T-helper 2 cell treated with Interferon-gamma antibody and Interleukin-4, amounts not matched to agents 5 μg/mL and 100 μg/mL, for 36 hours (primary cell): ENCODE measurements around the gene LYL1.
A peak's percentile ranks its signal among the peaks of the same experiment; 100 is the strongest.

Experiments
- DNase-seq: peaks from one replicate; pipeline ENCODE4 v3.0.0; 2021; ENCODE audit warnings: low spot score
- H3K27ac Mint-ChIP-seq: one replicate; pipeline ENCODE4 v1.8.0; 2021; ENCODE audit warnings: mild to moderate bottlenecking, mixed read lengths
- H3K27me3 Mint-ChIP-seq: one replicate; pipeline ENCODE4 v1.8.0; 2021; ENCODE audit warnings: low read depth, mixed read lengths
- H3K36me3 Mint-ChIP-seq: one replicate; pipeline ENCODE4 v1.8.0; 2021; ENCODE audit warnings: low read depth, mixed read lengths
- H3K4me1 Mint-ChIP-seq: one replicate; pipeline ENCODE4 v1.8.0; 2021; ENCODE audit warnings: low read depth, mixed read lengths
- H3K4me3 Mint-ChIP-seq: one replicate; pipeline ENCODE4 v1.8.0; 2022; ENCODE audit warnings: mild to moderate bottlenecking, moderate library complexity, mixed read lengths
- H3K9me3 Mint-ChIP-seq: one replicate; pipeline ENCODE4 v1.8.0; 2021; ENCODE audit warnings: mixed read lengths

LYL1 gene

GRCh38 chr19:13095934-13096927, 6.4 kb downstream of the LYL1 start:
- Mint-ChIP-seq H3K4me3 (peak overlapping the region; percentile 72), H3K4me1 (peaks cover 37% of the 10 kb centered on the region), H3K27ac (peak overlapping the region; percentile 71), H3K27me3 (peaks cover 26% of the 10 kb centered on the region), H3K36me3 (peaks cover 9% of the 10 kb centered on the region), H3K9me3 (no peaks in the 10 kb centered on the region)
- DNase-seq = no peak

- Mint-ChIP-seq H3K9me3 (no peaks in the 10 kb centered on the region), H3K4me3 (peak overlapping the region; percentile 72), H3K27me3 (peaks cover 26% of the 10 kb centered on the region), H3K4me1 (peaks cover 34% of the 10 kb centered on the region), H3K36me3 (peaks cover 9% of the 10 kb centered on the region), H3K27ac (no peak overlapping the region)
- DNase-seq = no peak
These were observed 7.3 kb downstream of the LYL1 start for GRCh38 chr19:13095393-13095784.

GRCh38 chr19:13094771-13095392, 7.8 kb downstream of the LYL1 start:
- no peaks in the 10 kb centered on the region for H3K9me3 Mint-ChIP-seq
- peaks cover 4% of the 10 kb centered on the region for H3K36me3 Mint-ChIP-seq
- peaks cover 26% of the 10 kb centered on the region for H3K27me3 Mint-ChIP-seq
- H3K4me1 Mint-ChIP-seq = peaks cover 29% of the 10 kb centered on the region
- peak overlapping the region; percentile 55 for H3K4me3 Mint-ChIP-seq
- H3K27ac Mint-ChIP-seq = peak overlapping the region; percentile 68
- no peak for DNase-seq

- peaks cover 26% of the 10 kb centered on the region for H3K27me3 Mint-ChIP-seq
- H3K27ac Mint-ChIP-seq = no peak overlapping the region
- H3K4me1 Mint-ChIP-seq = peaks cover 26% of the 10 kb centered on the region
- H3K9me3 Mint-ChIP-seq = no peaks in the 10 kb centered on the region
- no peak for DNase-seq
- H3K4me3 Mint-ChIP-seq = no peak overlapping the region
- H3K36me3 Mint-ChIP-seq = peaks cover 3% of the 10 kb centered on the region
These were observed 8.6 kb downstream of the LYL1 start for GRCh38 chr19:13094106-13094504.

DNA sequence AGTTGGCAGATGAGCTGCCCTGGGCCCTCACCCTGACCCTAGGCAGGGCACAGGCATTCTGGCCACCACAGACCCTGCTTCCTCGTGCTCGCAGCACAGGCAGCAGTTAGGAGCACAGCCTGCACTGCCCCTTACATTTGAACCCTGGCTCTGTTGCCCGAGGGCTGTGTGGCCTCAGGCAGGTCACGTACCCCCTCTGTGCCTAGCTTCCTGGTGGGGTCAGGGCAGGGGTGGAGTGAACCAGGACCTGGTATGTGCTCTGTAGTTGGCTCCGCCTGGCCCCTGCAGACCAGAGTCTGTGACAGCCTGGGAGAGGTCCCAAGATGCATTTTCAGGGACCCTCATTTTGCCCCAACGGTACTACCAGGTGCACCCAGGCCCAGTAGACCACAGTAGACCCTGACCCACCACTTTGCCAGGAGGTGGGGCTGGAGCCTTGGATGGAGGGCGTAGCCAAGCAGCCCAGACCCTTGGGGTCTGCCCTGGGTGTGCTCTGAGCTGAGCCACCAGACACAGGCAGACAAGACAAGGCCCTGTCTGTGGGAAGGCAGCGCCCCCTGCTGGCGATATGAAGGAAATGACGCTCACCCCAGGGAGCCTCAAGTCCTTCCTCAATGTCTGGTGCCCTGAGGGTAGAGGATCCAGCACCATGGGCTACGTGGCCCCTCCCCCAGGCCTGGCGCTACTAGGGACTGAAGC, 9.1 kb downstream of the LYL1 start:
- Mint-ChIP-seq H3K36me3 (peaks cover 2% of the 10 kb centered on the region), H3K4me3 (no peak overlapping the region)
- DNase-seq = peak; percentile 71

GRCh38 chr19:13092606-13093235, 9.9 kb downstream of the LYL1 start:
- peaks cover 20% of the 10 kb centered on the region for H3K27me3 Mint-ChIP-seq
- H3K27ac Mint-ChIP-seq = no peak overlapping the region
- no peak overlapping the region for H3K4me3 Mint-ChIP-seq
- peaks cover 18% of the 10 kb centered on the region for H3K4me1 Mint-ChIP-seq
- DNase-seq = no peak
- no peaks in the 10 kb centered on the region for H3K9me3 Mint-ChIP-seq
- peaks cover 2% of the 10 kb centered on the region for H3K36me3 Mint-ChIP-seq

More for the DNA sequence above, 9.1 kb downstream of the LYL1 start:
- peaks cover 24% of the 10 kb centered on the region for H3K27me3 Mint-ChIP-seq
- no peak overlapping the region for H3K27ac Mint-ChIP-seq
- peaks cover 22% of the 10 kb centered on the region for H3K4me1 Mint-ChIP-seq
- H3K9me3 Mint-ChIP-seq = no peaks in the 10 kb centered on the region

DNA sequence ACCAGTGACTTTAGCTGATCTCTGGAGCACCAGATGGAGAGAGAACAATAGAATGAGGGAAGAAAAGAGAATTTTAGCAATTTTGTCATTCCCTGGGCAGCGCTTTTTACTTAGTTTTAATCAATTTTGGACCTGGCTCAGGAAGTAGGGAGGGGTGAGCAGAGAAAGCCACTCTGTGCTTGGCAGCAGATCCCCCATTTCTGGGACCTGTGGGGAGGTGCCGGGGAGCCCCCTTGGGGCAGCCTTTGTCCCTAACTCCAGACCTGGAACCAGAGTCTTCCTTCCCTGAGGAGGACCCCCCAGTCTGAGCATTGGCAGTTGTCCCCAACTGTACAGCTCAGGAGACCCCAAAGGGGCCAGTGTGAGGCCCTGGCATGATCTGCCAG, 10.5 kb downstream of the LYL1 start:
- no peaks in the 10 kb centered on the region for H3K9me3 Mint-ChIP-seq
- no peak overlapping the region for H3K27ac Mint-ChIP-seq
- peaks cover 2% of the 10 kb centered on the region for H3K36me3 Mint-ChIP-seq
- H3K4me1 Mint-ChIP-seq = peaks cover 18% of the 10 kb centered on the region
- peaks cover 20% of the 10 kb centered on the region for H3K27me3 Mint-ChIP-seq
- DNase-seq = no peak
- no peak overlapping the region for H3K4me3 Mint-ChIP-seq

- no peaks in the 10 kb centered on the region for H3K36me3 Mint-ChIP-seq
- H3K4me3 Mint-ChIP-seq = no peak overlapping the region
- peaks cover 15% of the 10 kb centered on the region for H3K4me1 Mint-ChIP-seq
- no peak for DNase-seq
- peaks cover 15% of the 10 kb centered on the region for H3K27me3 Mint-ChIP-seq
- no peak overlapping the region for H3K27ac Mint-ChIP-seq
- no peaks in the 10 kb centered on the region for H3K9me3 Mint-ChIP-seq
These were observed 11.1 kb downstream of the LYL1 start for GRCh38 chr19:13091400-13092157.

DNA sequence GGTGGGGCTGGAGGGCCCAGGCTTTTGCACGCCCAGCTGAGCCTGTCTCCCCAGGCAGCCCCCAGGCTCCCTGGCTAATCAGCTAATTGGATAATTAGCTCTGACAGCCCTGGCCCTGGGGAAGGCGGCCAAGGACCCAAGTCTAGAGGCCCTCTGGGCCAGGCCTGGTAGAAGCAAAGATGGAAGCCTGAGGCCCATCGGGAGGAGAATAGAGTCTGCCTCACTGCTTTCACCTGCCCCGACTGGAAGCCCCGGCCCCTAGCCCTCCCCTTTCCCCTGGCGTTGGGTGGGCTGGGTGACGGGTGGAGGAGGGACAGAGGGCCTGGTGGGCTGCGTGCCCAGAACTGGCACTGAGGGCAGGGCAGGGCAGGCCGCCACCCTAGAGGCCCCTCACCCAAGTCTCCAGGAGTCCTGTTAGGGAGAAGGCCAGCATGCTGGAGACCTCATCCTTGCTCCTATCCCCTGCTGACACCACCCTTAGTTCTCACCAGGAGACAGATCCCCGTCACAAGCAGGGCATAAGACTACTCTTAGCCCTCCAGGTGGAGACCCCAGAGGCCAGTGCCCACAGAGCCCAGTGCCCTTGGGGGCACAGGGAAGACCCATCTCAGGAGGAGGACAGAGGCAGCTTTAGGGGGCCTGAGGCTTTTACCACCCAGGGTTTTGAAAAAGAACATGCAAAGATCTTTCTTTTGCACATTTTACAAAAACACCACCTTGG, 12.0 kb downstream of the LYL1 start:
- Mint-ChIP-seq H3K27me3 (peaks cover 15% of the 10 kb centered on the region), H3K9me3 (no peaks in the 10 kb centered on the region), H3K4me3 (no peak overlapping the region), H3K4me1 (peaks cover 10% of the 10 kb centered on the region), H3K27ac (no peak overlapping the region), H3K36me3 (no peaks in the 10 kb centered on the region)
- DNase-seq = no peak

- H3K36me3 Mint-ChIP-seq = no peaks in the 10 kb centered on the region
- no peak for DNase-seq
- H3K27me3 Mint-ChIP-seq = peaks cover 15% of the 10 kb centered on the region
- no peaks in the 10 kb centered on the region for H3K9me3 Mint-ChIP-seq
- no peak overlapping the region for H3K4me3 Mint-ChIP-seq
- peaks cover 10% of the 10 kb centered on the region for H3K4me1 Mint-ChIP-seq
- no peak overlapping the region for H3K27ac Mint-ChIP-seq
These were observed 12.7 kb downstream of the LYL1 start for GRCh38 chr19:13089857-13090507.

- Mint-ChIP-seq H3K27ac (no peak overlapping the region), H3K9me3 (no peaks in the 10 kb centered on the region), H3K4me3 (no peak overlapping the region), H3K36me3 (no peaks in the 10 kb centered on the region), H3K27me3 (peaks cover 11% of the 10 kb centered on the region), H3K4me1 (peaks cover 4% of the 10 kb centered on the region)
- no peak for DNase-seq
These were observed 13.4 kb downstream of the LYL1 start for GRCh38 chr19:13089139-13089856.
